Right lung (tissue), 5 donors: ENCODE data around the gene PRR27. TPM values are rescaled to one million over a fixed set of nuclear protein-coding genes. Genes with fewer than 3 reads are reported as not detected.
"Not testable (repeated sequence)": the region's sequence is repeated elsewhere in the genome, so short reads cannot be mapped to it uniquely, and the experiment has no call there.

Experiments used
- DNase-seq, 2 donors: peaks; one replicate each; pipeline ENCODE4 v3.0.0-alpha.2; 2013
- polyA plus RNA-seq, 5 donors: library from polyadenylated mRNA; unstranded; fragments of 120-200 nt; gene quantifications; one replicate each; pipeline versions ENCODE4 v1.2.1 to v1.2.3, GENCODE V29; 2013; ENCODE audit warnings: inconsistent platforms in 1 of 5, low replicate concordance in 1 of 5; ENCODE audit not compliant: insufficient read length in 5 of 5, insufficient read depth in 1 of 5

Gene PRR27
- polyA plus RNA-seq, 5 donors: 0.05 to 0.21 (median 0.09) TPM

DNA sequence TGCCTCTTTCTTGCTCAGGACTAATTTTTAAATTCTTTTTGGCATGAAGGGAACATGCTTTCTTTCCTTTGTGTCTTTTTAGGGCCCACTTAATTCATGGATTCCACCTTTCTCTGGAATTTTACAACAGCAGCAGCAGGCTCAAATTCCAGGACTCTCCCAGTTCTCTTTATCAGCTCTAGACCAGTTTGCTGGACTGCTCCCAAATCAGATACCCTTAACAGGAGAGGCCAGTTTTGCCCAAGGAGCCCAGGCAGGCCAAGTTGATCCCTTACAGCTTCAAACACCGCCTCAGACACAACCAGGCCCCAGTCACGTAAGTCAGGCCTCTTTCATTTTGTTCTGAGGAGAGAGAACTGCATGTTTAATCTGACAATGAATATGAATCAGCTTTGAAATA is 43.8 kb downstream of the PRR27 start:
- DNase-seq: no peak

DNA sequence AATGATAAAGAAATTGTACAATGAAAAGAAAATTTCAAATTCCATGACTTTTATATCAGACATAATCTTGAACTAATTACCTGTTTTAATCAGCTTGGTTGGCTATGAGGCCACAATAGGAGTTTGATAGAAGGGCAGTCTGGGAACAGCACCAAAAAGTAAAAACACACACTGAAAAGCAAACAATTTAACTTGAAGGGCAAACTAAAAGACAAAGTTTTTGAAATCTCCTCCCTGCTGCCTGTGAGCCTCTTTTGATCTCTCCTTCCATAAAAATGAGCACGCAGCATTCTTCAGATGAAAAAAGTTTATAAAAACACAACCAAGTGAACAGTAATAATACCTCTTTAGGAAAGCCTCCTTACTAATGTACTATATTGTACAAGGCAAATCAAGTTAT is 49.6 kb downstream of the PRR27 start:
- no peak for DNase-seq

GRCh38 chr4:70212752-70213151 is 58.7 kb downstream of the PRR27 start:
- not testable (repeated sequence) for DNase-seq

Other genes starting within 250 kb of the PRR27 start
- not detected for gene CSN1S1, start 223.2 kb upstream of the PRR27 start, polyA plus RNA-seq
- not detected for gene CSN2, start 188.5 kb upstream of the PRR27 start, polyA plus RNA-seq
- gene STATH, start 158.3 kb upstream of the PRR27 start, polyA plus RNA-seq: under 1 TPM in 1 of 5 donors, not detected in 4; 0.26 TPM
- gene HTN3, start 125.8 kb upstream of the PRR27 start, polyA plus RNA-seq: not detected
- gene HTN1, start 103.8 kb upstream of the PRR27 start, polyA plus RNA-seq: under 1 TPM in 2 of 5 donors, not detected in 3; 0.03 to 0.05 TPM
- 10 to 100 TPM in 4 of 5 donors, 1 to 10 TPM in 1; 9.5 to 21.9 (median 16.0) TPM for gene ODAM, start 41.5 kb downstream of the PRR27 start, polyA plus RNA-seq
- gene FDCSP, start 71.9 kb downstream of the PRR27 start, polyA plus RNA-seq: not detected
- not detected for gene CSN3, start 88.4 kb downstream of the PRR27 start, polyA plus RNA-seq
- gene CABS1, start 180.7 kb downstream of the PRR27 start, polyA plus RNA-seq: not detected
- gene SMR3A, start 206.5 kb downstream of the PRR27 start, polyA plus RNA-seq: not detected
- gene SMR3B, start 228.9 kb downstream of the PRR27 start, polyA plus RNA-seq: not detected
- not detected for gene OPRPN, start 243.7 kb downstream of the PRR27 start, polyA plus RNA-seq